ENCODE data around the gene IMMP2L.
"Not testable (repeated sequence)": the region's sequence is repeated elsewhere in the genome, so short reads cannot be mapped to it uniquely, and the experiment has no call there.

IMMP2L gene

GRCh38 chr7:111356941-111357340 lies 205.4 kb downstream of the IMMP2L start:
- in situ Hi-C loops (cut with MboI; ENCODE audit: low sequenced_read_pairs) = no loop called here

GRCh38 chr7:111352319-111352718 lies 210.0 kb downstream of the IMMP2L start:
- in situ Hi-C loops (cut with MboI; ENCODE audit: low sequenced_read_pairs) = no loop called here

- in situ Hi-C loops (cut with MboI; ENCODE audit: low sequenced_read_pairs) = no loop called here
Measured at GRCh38 chr7:111346219-111346618, 216.1 kb downstream of the IMMP2L start.

GRCh38 chr7:111343017-111343416 lies 219.3 kb downstream of the IMMP2L start:
- in situ Hi-C loops (cut with MboI; ENCODE audit: low sequenced_read_pairs) = no loop called here

DNA sequence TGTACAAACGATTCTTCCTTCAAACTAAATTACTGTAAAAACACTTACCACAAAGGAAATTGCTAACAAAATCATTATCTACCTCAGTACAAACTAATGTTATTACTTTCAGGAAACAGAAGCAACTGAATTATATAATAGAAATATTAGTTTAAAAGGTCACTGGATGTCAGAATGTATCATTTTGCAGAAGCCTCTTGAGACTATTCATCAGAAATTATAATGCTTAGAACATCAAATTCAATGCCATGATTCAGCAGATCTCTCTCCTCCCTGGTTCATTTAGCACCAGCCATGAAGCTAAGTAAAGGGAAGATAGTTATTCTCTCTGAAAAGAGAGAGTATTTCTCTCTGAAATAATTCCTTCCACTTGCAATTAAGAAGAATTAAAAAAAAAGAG lies 223.3 kb downstream of the IMMP2L start:
- in situ Hi-C loops (cut with MboI; ENCODE audit: low sequenced_read_pairs) = no loop called here

DNA sequence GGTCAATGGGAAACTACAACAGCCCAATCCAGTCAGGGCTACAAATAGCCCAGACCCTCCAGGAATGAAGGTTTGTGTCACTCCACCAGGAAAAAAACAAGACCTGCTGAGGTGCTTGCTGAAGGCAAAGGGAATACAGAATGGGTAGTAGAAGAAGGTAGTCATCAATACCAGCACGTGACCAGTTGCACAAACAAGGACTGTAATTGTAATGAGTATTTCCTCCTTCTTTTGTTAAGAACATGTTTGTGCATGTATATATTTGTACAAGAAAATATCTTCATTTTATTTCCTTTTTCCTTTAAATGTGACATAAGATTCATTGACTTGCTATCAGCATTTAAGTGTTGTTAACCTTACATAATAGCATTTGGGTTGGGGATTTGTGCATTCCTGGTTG lies 229.3 kb downstream of the IMMP2L start:
- in situ Hi-C loops (cut with MboI; ENCODE audit: low sequenced_read_pairs) = no loop called here

- in situ Hi-C loops (cut with MboI; ENCODE audit: low sequenced_read_pairs) = no loop called here
Measured at GRCh38 chr7:111330235-111330523, 232.1 kb downstream of the IMMP2L start.

- in situ Hi-C loops (cut with MboI; ENCODE audit: low sequenced_read_pairs) = no loop called here
Measured at GRCh38 chr7:111329367-111330234, 232.7 kb downstream of the IMMP2L start.

DNA sequence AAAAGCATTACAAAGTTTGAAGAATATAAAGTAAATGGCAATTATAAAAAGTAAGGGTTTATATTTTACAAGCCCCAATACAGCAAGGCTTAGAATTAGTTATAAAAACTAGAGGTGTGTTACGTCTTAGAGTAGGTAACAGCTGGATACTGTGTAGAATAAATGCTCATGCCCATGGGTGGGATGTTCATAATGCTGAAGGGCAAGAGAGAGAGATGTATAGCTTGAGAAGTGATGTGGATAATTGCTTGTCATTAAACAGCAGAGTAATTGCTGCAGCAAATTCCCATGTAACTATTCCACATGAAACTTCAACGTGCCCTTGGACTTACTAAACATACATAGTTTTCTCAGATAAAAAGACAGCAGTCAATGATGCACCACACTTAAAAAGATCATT lies 233.8 kb downstream of the IMMP2L start:
- in situ Hi-C loops (cut with MboI; ENCODE audit: low sequenced_read_pairs) = no loop called here

DNA sequence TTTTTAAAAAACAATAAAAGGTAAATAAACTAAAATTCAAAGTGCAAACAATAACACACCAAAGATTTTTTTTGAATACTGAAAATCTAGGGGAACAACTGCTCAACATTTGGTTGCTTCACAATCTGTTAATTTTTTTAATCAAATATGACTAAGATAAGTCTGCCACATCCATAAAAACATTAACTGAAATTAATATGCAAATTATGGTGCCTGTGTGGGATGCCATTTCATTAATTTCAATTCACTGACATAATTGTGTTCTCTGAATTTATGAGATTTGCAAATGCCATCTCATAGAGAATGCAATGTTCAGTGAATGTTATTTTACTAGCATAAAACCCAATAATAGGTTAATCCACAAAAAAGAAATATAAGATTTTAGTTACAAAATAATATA lies 237.5 kb downstream of the IMMP2L start:
- in situ Hi-C loops (cut with MboI; ENCODE audit: low sequenced_read_pairs) = no loop called here

DNA sequence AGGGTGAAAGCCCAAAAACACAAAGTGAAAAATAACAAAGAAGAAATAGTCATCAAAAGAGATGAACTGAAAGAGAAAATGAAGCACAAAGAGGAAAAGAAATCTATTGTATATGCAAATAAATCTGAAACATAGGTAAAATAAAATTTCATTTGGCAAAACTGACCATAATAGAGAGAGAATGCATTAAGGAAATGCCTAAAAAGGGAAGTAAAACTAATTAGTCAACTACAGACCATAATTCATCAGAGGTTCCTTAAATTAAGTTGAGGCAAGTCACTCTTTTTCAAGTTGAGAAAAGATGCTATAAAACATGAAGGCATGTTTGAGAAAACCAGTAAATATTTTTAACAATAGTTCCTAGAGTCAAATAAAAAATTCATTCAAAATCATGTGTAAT lies 238.1 kb downstream of the IMMP2L start:
- in situ Hi-C loops (cut with MboI; ENCODE audit: low sequenced_read_pairs) = no loop called here

- in situ Hi-C loops (cut with MboI; ENCODE audit: low sequenced_read_pairs) = not testable (repeated sequence)
Measured at GRCh38 chr7:111323670-111324069, 238.6 kb downstream of the IMMP2L start.

GRCh38 chr7:111320133-111320532 lies 242.2 kb downstream of the IMMP2L start:
- in situ Hi-C loops (cut with MboI; ENCODE audit: low sequenced_read_pairs) = no loop called here

- in situ Hi-C loops (cut with MboI; ENCODE audit: low sequenced_read_pairs) = no loop called here
Measured at GRCh38 chr7:111312966-111313365, 249.3 kb downstream of the IMMP2L start.

DNA sequence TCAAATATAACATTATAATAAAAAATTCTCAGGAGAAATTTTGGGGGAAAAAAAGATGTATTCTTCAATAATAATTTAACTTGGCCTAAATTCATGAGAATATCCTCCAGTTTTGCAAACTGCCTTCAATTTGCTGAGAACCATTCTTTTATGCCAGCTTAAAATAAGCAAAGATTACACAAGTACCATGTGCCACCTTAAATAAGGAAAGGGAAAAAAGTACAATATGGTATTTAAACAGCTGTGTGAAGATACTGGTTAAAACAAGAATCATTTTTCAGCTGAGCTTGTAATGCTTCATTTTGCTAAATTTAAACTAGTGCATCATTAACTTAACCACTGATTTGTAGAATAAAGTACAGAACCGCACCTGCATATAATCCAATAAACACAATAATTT lies 253.6 kb downstream of the IMMP2L start:
- in situ Hi-C loops (cut with MboI; ENCODE audit: low sequenced_read_pairs) = no loop called here

DNA sequence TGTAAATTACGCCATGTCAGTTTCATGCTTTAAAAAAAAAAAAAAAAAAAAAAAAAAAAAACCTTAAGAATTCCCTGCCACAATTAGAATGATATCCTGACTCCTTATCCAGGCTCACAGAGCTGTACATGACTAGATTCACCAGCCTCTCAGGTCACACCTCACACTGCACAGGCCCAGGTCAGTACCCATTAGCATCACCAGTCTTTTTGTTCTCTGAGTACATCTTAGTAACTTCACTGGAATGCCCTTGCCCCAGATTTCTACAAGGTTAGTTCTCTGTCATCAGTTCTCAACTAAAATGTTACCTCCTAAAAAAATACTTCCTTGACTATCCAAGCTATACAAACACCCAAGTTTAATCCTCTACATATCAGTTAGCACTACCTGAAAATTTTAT lies 260.4 kb downstream of the IMMP2L start:
- in situ Hi-C loops (cut with MboI; ENCODE audit: low sequenced_read_pairs) = no loop called here

GRCh38 chr7:111294494-111294893 lies 267.8 kb downstream of the IMMP2L start:
- in situ Hi-C loops (cut with MboI; ENCODE audit: low sequenced_read_pairs) = no loop called here

- in situ Hi-C loops (cut with MboI; ENCODE audit: low sequenced_read_pairs) = no loop called here
Measured at GRCh38 chr7:111292026-111292470, 270.2 kb downstream of the IMMP2L start.

GRCh38 chr7:111290982-111291381 lies 271.3 kb downstream of the IMMP2L start:
- in situ Hi-C loops (cut with MboI; ENCODE audit: low sequenced_read_pairs) = no loop called here

- in situ Hi-C loops (cut with MboI; ENCODE audit: low sequenced_read_pairs) = no loop called here
Measured at GRCh38 chr7:111290419-111290818, 271.9 kb downstream of the IMMP2L start.

GRCh38 chr7:111288441-111288840 lies 273.9 kb downstream of the IMMP2L start:
- in situ Hi-C loops (cut with MboI; ENCODE audit: low sequenced_read_pairs) = not testable (repeated sequence)

- in situ Hi-C loops (cut with MboI; ENCODE audit: low sequenced_read_pairs) = no loop called here
Measured at GRCh38 chr7:111282626-111283025, 279.7 kb downstream of the IMMP2L start.

DNA sequence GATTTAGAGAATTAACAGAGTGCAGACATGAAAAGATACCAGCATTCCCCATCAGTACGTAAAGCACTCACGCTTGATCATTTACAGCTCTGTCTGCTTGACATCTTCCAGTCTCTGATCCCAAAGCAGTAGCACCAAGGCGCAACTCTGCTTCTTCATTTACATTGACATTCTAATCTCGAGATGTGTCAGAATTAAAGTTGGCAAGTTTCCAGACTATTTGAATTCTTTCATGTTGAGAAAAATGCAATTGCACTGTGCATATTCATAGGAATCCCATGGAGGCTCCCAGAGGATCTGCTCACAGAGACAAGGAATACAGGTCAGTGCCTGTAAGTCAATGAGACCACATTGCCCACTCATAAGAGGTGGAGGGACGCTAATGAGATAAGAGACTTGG lies 287.4 kb downstream of the IMMP2L start:
- in situ Hi-C loops (cut with MboI; ENCODE audit: low sequenced_read_pairs) = no loop called here

Measured in HL-60/S4 treated with phorbol 12-myristate 13-acetate at 8.2 ng/mL for 4 days and 3 days (cell line).